Thyroid gland (tissue), 4 donors: ENCODE data around the gene ZNF688.

Source experiments
- CTCF ChIP-seq, 6 experiments: fragments of 200-600 bp in 3 of 6; fragments of 450-650 bp in 3 of 6; sonication (generic) in 3 of 6; IDR thresholded peaks; one replicate each; pipeline ENCODE4 v1.5.1; 2016 to 2019; ENCODE audit warnings: antibody characterized with exemption in 6 of 6, mild to moderate bottlenecking in 2 of 6, inconsistent platforms in 1 of 6, moderate library complexity in 1 of 6
- POLR2A ChIP-seq, 2 donors: fragments of 450-650 bp; IDR thresholded peaks; one replicate each; pipeline ENCODE4 v1.6.1; 2017; ENCODE audit warnings: antibody characterized with exemption in 2 of 2, mild to moderate bottlenecking in 2 of 2, moderate library complexity in 1 of 2

- TF ChIP-seq CTCF (IDR thresholded peaks at IDR 0.05) (no peak), POLR2A (IDR thresholded peaks at IDR 0.05) (no peak)
Observed at GRCh38 chr16:30588651-30589050, 17.1 kb upstream of the ZNF688 start.
